Epithelial cell of prostate (primary cell): ENCODE measurements around the gene RMDN3.
A peak's percentile ranks its signal among the peaks of the same experiment; 100 is the strongest.

ENCODE experiments used
- DNase-seq: peaks from one replicate; pipeline ENCODE4 v3.0.0-alpha.2; 2011; ENCODE audit warnings: low read depth, low spot score
- H3K27ac ChIP-seq: fragments of 450-650 bp; 2 replicates; pipeline ENCODE4 v1.5.1; 2017; ENCODE audit warnings: mild to moderate bottlenecking

Gene RMDN3

GRCh38 chr15:40754883-40755811, at the start of gene RMDN3:
Gene RMDN3, minus strand, starts transcription at chr15:40755254. Its CDS starts 471 bp downstream, at chr15:40754783.
- H3K27ac ChIP-seq = peak within 1 kb of the TSS; percentile 50
- peak; percentile 37 for DNase-seq

GRCh38 chr15:40803688-40804087, 48.6 kb upstream of the RMDN3 start:
- no peak for DNase-seq
- no peak overlapping the region for H3K27ac ChIP-seq

GRCh38 chr15:40803076-40803475, 48.0 kb upstream of the RMDN3 start:
- no peak overlapping the region for H3K27ac ChIP-seq
- DNase-seq = no peak

- no peak for DNase-seq
- H3K27ac ChIP-seq = no peak overlapping the region
These were observed 44.5 kb upstream of the RMDN3 start for GRCh38 chr15:40799523-40799922.

GRCh38 chr15:40796512-40796911, 41.5 kb upstream of the RMDN3 start:
- peak overlapping the region; percentile 19 for H3K27ac ChIP-seq
- no peak for DNase-seq

GRCh38 chr15:40796041-40796440, 41.0 kb upstream of the RMDN3 start:
- peak overlapping the region; percentile 19 for H3K27ac ChIP-seq
- DNase-seq = no peak

GRCh38 chr15:40793216-40793989, 38.3 kb upstream of the RMDN3 start:
- DNase-seq = peak; percentile 78
- peak overlapping the region; percentile 66 for H3K27ac ChIP-seq

GRCh38 chr15:40792394-40792793, 37.3 kb upstream of the RMDN3 start:
- H3K27ac ChIP-seq = peak overlapping the region; percentile 74
- DNase-seq = no peak

- no peak for DNase-seq
- peak overlapping the region; percentile 74 for H3K27ac ChIP-seq
These were observed 35.7 kb upstream of the RMDN3 start for GRCh38 chr15:40790718-40791117.

GRCh38 chr15:40789999-40790398, 34.9 kb upstream of the RMDN3 start:
- H3K27ac ChIP-seq = peak overlapping the region; percentile 74
- no peak for DNase-seq

GRCh38 chr15:40789119-40789518, 34.1 kb upstream of the RMDN3 start:
- no peak for DNase-seq
- H3K27ac ChIP-seq = peak overlapping the region; percentile 96

- no peak for DNase-seq
- H3K27ac ChIP-seq = peak overlapping the region; percentile 96
These were observed 32.9 kb upstream of the RMDN3 start for GRCh38 chr15:40787991-40788390.

GRCh38 chr15:40787344-40787841, 32.3 kb upstream of the RMDN3 start:
- H3K27ac ChIP-seq = peak overlapping the region; percentile 96
- peak; percentile 77 for DNase-seq

GRCh38 chr15:40785814-40786213, 30.8 kb upstream of the RMDN3 start:
- H3K27ac ChIP-seq = peak overlapping the region; percentile 96
- no peak for DNase-seq

GRCh38 chr15:40785164-40785563, 30.1 kb upstream of the RMDN3 start:
- H3K27ac ChIP-seq = peak overlapping the region; percentile 96
- no peak for DNase-seq

- DNase-seq = no peak
These were observed 27.7 kb upstream of the RMDN3 start for GRCh38 chr15:40782609-40783227.

GRCh38 chr15:40776537-40777141, 21.6 kb upstream of the RMDN3 start:
- H3K27ac ChIP-seq = peak overlapping the region; percentile 53
- DNase-seq = no peak

More at GRCh38 chr15:40782609-40783227, 27.7 kb upstream of the RMDN3 start:
- no peak overlapping the region for H3K27ac ChIP-seq

- peak overlapping the region; percentile 53 for H3K27ac ChIP-seq
- DNase-seq = no peak
These were observed 20.9 kb upstream of the RMDN3 start for GRCh38 chr15:40775740-40776536.

GRCh38 chr15:40775007-40775406, 20.0 kb upstream of the RMDN3 start:
- H3K27ac ChIP-seq = no peak overlapping the region
- no peak for DNase-seq
